ENCODE results near the gene UBAC2. TPM values are rescaled to one million over a fixed set of nuclear protein-coding genes. Genes with fewer than 3 reads are reported as not detected.
A peak's percentile ranks its signal among the peaks of the same experiment; 100 is the strongest.

UBAC2 gene
- total RNA-seq, 4 donors from 2014 or later: 43.5 to 59.6 (median 52.0) TPM

GRCh38 chr13:99307648-99308339 is 107.1 kb downstream of the UBAC2 start:
- Histone ChIP-seq H3K27me3 (no peaks in the 10 kb centered on the region), H3K36me3 (no peaks in the 10 kb centered on the region), H3K4me1 (peaks cover 0 to 28% (median 8%) of the 10 kb centered on the region in 4 donors), H3K4me3 (peak overlapping the region in 1 of 4 donors; percentile 3), H3K9me3 (no peaks in the 10 kb centered on the region), H3K27ac (peak overlapping the region; percentile 3 to 84 (median 66))
- WGBS, 2 donors: 66 to 76% methylated on average over 6 of the region's 6 CpGs
- TF ChIP-seq CTCF (IDR thresholded peaks at IDR 0.05) (no peak), EP300 (IDR thresholded peaks at IDR 0.05) (no peak), POLR2A (IDR thresholded peaks at IDR 0.05) (no peak)
- no peak for DNase-seq (ENCODE audit: low spot score in 2 of 2)

- Histone ChIP-seq H3K9me3 (no peaks in the 10 kb centered on the region), H3K36me3 (no peaks in the 10 kb centered on the region), H3K4me3 (no peak overlapping the region), H3K27me3 (no peaks in the 10 kb centered on the region), H3K27ac (peak overlapping the region; percentile 3 to 84 (median 66)), H3K4me1 (peaks cover 0 to 35% (median 8%) of the 10 kb centered on the region in 4 donors)
- 68 to 70% methylated on average over 3 of the region's 3 CpGs for WGBS, 2 donors
- TF ChIP-seq EP300 (IDR thresholded peaks at IDR 0.05) (no peak), POLR2A (IDR thresholded peaks at IDR 0.05) (no peak), CTCF (IDR thresholded peaks at IDR 0.05) (no peak)
- no peak for DNase-seq (ENCODE audit: low spot score in 2 of 2)
Measured at GRCh38 chr13:99308471-99309087, 107.9 kb downstream of the UBAC2 start.

GRCh38 chr13:99310382-99311031 is 109.9 kb downstream of the UBAC2 start:
- Histone ChIP-seq H3K27me3 (no peaks in the 10 kb centered on the region), H3K9me3 (no peaks in the 10 kb centered on the region), H3K27ac (peak overlapping the region in 2 of 4 donors; percentile 22 to 81), H3K36me3 (no peaks in the 10 kb centered on the region), H3K4me3 (no peak overlapping the region), H3K4me1 (peaks cover 0 to 37% (median 8%) of the 10 kb centered on the region in 4 donors)
- DNase-seq (ENCODE audit: low spot score in 2 of 2): no peak
- TF ChIP-seq CTCF (IDR thresholded peaks at IDR 0.05): no peak
- TF ChIP-seq POLR2A (IDR thresholded peaks at IDR 0.05): no peak
- TF ChIP-seq EP300 (IDR thresholded peaks at IDR 0.05): no peak
- 80 to 87% methylated on average over 4 of the region's 4 CpGs for WGBS, 2 donors

GRCh38 chr13:99311137-99311536 is 110.5 kb downstream of the UBAC2 start:
- peak overlapping the region in 2 of 4 donors; percentile 76 to 81 for H3K27ac ChIP-seq
- no peak for DNase-seq (ENCODE audit: low spot score in 2 of 2)
- WGBS, 2 donors: 91% methylated on average over 4 of the region's 4 CpGs

More at GRCh38 chr13:99311137-99311536, 110.5 kb downstream of the UBAC2 start:
- Histone ChIP-seq H3K36me3 (no peaks in the 10 kb centered on the region), H3K9me3 (no peaks in the 10 kb centered on the region), H3K4me1 (peaks cover 0 to 37% (median 8%) of the 10 kb centered on the region in 4 donors), H3K27me3 (no peaks in the 10 kb centered on the region), H3K4me3 (no peak overlapping the region)
- TF ChIP-seq POLR2A (IDR thresholded peaks at IDR 0.05): no peak
- TF ChIP-seq CTCF (IDR thresholded peaks at IDR 0.05): no peak
- TF ChIP-seq EP300 (IDR thresholded peaks at IDR 0.05): no peak

Data from tibial nerve (tissue), 4 donors.